PFSK-1 (cell line): Measurements from ENCODE around the gene BTG1.
A peak's percentile ranks its signal among the peaks of the same experiment; 100 is the strongest.

ENCODE experiments used
- FOXP2 ChIP-seq: optimal IDR thresholded peaks from 2 replicates; pipeline ENCODE3; 2011; ENCODE audit warnings: borderline replicate concordance, control low read depth, inconsistent platforms; ENCODE audit not compliant: insufficient read depth; ENCODE audit errors: extremely low read length, extremely low read depth
- POLR2AphosphoS5 ChIP-seq: IDR thresholded peaks from 2 replicates; pipeline ENCODE4 v1.6.1; 2012; ENCODE audit warnings: low read depth, mild to moderate bottlenecking, control low read depth, low read length, moderate library complexity
- SIN3A ChIP-seq: IDR thresholded peaks from 2 replicates; pipeline ENCODE4 v1.6.1; 2012; ENCODE audit warnings: mild to moderate bottlenecking, low read length, moderate library complexity, borderline replicate concordance; ENCODE audit not compliant: insufficient read depth
- TAF1 ChIP-seq: IDR thresholded peaks from 2 replicates; pipeline ENCODE4 v1.6.1; 2012; ENCODE audit warnings: low read length, control low read depth, borderline replicate concordance; ENCODE audit not compliant: insufficient read depth
- TF ChIP-seq, protein P1 (sequence below), 2 experiments: IDR thresholded peaks; 2 replicates each; pipeline versions ENCODE4 v1.6.1 to v1.8.0; 2011 to 2012; ENCODE audit warnings: low read depth in 2 of 2, low read length in 2 of 2, control low read depth in 1 of 2, inconsistent platforms in 1 of 2, mild to moderate bottlenecking in 1 of 2, moderate library complexity in 1 of 2; ENCODE audit not compliant: insufficient read depth in 1 of 2

Gene BTG1

DNA sequence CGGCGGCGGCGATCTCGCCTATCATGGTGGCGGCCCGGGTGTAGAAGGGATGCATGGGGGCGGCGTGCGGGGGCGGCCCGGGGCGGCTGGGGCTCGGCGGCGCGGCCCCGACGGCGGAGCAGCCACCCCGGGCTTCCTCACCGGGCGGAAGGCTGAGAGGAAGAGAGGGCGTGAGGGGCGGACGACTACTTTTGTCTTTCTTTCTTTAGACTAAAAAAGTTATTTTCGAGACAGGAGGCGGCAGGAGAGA lies 240 bp downstream of the BTG1 start:
- TF ChIP-seq, protein P1, sequence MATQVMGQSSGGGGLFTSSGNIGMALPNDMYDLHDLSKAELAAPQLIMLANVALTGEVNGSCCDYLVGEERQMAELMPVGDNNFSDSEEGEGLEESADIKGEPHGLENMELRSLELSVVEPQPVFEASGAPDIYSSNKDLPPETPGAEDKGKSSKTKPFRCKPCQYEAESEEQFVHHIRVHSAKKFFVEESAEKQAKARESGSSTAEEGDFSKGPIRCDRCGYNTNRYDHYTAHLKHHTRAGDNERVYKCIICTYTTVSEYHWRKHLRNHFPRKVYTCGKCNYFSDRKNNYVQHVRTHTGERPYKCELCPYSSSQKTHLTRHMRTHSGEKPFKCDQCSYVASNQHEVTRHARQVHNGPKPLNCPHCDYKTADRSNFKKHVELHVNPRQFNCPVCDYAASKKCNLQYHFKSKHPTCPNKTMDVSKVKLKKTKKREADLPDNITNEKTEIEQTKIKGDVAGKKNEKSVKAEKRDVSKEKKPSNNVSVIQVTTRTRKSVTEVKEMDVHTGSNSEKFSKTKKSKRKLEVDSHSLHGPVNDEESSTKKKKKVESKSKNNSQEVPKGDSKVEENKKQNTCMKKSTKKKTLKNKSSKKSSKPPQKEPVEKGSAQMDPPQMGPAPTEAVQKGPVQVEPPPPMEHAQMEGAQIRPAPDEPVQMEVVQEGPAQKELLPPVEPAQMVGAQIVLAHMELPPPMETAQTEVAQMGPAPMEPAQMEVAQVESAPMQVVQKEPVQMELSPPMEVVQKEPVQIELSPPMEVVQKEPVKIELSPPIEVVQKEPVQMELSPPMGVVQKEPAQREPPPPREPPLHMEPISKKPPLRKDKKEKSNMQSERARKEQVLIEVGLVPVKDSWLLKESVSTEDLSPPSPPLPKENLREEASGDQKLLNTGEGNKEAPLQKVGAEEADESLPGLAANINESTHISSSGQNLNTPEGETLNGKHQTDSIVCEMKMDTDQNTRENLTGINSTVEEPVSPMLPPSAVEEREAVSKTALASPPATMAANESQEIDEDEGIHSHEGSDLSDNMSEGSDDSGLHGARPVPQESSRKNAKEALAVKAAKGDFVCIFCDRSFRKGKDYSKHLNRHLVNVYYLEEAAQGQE (IDR thresholded peaks at IDR 0.05; ENCODE audit: insufficient read depth in 1 of 2, low read depth in 2 of 2, low read length in 2 of 2): no peak
- no peak for TF ChIP-seq FOXP2
- TF ChIP-seq SIN3A: no peak
- TF ChIP-seq POLR2AphosphoS5: no peak
- no peak for TF ChIP-seq TAF1

DNA sequence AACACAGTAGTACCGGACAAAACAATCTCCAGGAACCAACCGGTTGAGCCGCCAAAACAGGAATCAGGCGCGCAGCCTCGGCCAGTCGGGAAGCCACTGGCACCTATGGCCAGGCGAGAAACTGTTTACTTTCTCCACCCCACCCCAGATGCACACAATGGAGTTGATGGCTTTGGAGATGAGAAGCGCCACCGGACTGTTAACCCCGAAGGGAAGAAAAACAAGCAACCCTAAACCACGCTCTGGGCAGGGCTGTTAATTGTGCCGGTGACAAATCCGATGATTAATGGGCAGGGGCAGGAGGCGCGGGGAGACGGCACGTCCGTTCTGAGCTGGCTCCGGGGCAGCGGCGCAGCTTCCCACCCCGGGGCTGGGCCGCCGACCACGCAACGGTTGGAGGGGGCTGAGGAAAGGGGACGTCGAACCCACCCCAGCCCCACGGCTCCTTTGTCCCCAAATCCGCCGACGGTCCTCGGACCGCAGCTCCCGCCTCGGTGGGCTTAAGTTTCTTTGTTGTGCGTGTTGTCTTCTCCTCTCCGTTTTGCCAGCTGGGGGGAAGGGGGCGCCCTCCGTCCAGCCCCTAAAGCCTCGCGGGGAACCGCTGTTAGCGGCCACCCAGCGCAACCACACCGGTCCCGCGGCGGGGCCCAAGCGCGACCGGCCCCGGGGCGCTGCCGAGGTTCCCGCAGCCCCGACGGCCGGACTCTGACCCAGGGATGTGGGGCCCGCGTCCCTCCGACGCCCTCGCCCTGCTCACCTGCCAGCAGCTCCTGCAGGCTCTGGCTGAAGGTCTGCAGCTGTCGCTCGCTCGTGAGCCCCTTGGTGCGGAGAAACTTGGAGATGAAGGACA lies 790 bp downstream of the BTG1 start:
- TF ChIP-seq FOXP2: no peak
- no peak for TF ChIP-seq POLR2AphosphoS5
- 0 out of 2 replicates have a peak, but pooled peaks have one; percentile 78 for TF ChIP-seq SIN3A

DNA sequence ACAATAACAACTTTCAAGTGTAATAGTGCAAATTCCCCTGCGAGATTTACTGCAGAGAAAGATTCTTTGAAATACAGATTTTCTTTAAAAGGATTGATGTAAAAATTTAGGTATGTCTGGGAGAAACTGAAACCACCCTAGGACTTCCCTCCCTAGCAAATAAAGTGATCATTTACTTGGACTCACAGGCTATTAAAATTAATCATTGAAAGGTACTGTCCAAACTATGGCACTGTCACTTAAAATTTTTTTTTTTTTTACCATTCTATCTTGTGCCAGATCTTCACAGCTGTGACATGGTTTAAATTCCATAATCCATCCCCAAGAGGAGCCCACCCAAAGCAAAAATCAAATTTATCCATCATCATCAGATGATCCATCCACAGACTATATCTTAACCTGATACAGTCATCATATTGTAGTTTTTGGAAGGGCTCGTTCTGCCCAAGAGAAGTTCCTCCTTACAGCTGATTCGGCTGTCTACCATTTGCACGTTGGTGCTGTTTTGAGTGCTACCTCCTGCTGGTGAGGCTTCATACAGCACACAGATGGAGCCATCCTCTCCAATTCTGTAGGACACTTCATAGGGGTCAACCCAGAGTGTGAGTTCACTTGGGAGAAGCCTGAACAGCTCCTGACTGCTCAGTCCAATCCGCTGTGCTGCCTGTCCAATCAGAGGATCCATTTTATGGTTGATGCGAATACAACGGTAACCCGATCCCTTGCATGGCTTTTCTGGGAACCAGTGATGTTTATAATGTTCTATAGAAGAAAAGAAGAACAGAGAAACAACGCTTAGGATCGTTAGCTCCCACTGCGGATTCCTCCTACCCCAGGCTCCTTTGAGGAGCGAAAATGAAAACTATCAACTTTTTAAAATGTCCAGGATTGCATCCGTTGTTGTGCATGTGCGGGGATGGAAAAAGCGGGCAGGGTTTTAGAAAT lies 1.7 kb downstream of the BTG1 start:
- TF ChIP-seq FOXP2: peak; percentile 46
- TF ChIP-seq TAF1: peak; percentile 62; the same call in 1 of the 2 replicates
- peak; percentile 92; the same call in 1 of the 2 replicates for TF ChIP-seq SIN3A
- TF ChIP-seq, protein P1 (IDR thresholded peaks at IDR 0.05; ENCODE audit: insufficient read depth in 1 of 2, low read depth in 2 of 2, low read length in 2 of 2): peak in 1 of 2 experiments; percentile 63; a peak in 1 of 4 replicates
- TF ChIP-seq POLR2AphosphoS5: no peak

DNA sequence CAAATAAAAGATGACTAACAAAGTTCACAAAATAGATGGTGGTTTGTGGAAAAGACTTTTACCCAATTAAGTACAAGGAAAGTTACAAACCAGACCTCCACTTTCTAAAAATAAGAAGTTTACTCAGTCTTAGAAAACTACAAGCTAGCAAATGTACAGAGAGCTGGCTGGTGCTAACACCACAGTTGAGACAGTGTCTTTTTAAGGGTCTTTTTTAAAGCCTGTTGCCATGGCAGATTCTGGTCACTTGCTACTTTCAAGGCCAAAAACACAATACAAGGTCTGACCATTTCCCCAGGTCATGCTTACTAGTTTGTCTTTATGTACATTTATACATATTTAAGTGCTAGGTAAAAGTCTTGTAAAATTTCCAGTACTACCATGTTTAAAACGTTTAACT lies 2.4 kb downstream of the BTG1 start:
- TF ChIP-seq POLR2AphosphoS5: no peak
- no peak for TF ChIP-seq SIN3A
- no peak for TF ChIP-seq FOXP2
- TF ChIP-seq TAF1: no peak
- TF ChIP-seq, protein P1 (IDR thresholded peaks at IDR 0.05; ENCODE audit: insufficient read depth in 1 of 2, low read depth in 2 of 2, low read length in 2 of 2): no peak

DNA sequence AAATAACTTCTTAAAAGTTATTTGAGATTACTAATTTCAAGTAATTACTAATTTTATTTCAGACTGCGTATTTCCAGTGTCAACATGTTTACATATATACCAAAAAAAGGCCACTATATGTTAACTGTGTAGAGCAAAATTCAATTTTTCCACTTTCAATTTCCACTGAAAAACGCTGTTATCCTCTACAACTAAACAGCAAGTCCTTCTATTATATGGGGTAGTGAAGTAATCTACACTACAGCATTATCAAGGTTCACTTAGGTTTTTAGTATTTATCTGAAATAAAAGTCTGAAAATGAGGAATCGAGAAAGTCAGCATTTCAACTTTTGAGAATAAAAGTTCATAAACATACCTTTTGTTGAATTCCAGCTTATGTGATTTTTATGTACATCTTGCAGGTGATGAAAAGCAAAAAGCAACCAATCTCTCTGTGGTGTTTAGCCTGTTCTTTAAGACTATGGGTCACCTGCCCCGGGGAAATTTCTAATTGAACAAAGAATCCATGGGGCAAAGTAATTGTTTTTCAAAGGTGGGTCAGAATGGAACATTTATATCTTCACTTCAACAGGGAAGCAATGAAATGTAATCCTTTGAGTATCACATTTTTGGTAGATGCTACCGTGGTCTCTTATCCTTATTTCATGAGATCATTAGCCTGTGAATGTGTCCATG lies 3.3 kb downstream of the BTG1 start:
- TF ChIP-seq FOXP2 (no peak), POLR2AphosphoS5 (no peak), TAF1 (no peak), SIN3A (no peak)
- TF ChIP-seq, protein P1 (IDR thresholded peaks at IDR 0.05; ENCODE audit: insufficient read depth in 1 of 2, low read depth in 2 of 2, low read length in 2 of 2): no peak
